ENCODE measurements around the gene METTL6. TPM values are rescaled to one million over a fixed set of nuclear protein-coding genes. Genes with fewer than 3 reads are reported as not detected.
"Not testable (repeated sequence)": the region's sequence is repeated elsewhere in the genome, so short reads cannot be mapped to it uniquely, and the experiment has no call there.

METTL6 gene
- total RNA-seq, 1 experiment from 2014 or later = 25.6 TPM

- H3K9ac ChIP-seq (ENCODE audit: extremely low read depth, insufficient read length, low read length) = no peak overlapping the region
- H4K8ac ChIP-seq (replicated peaks; ENCODE audit: insufficient read length, low read depth, low read length) = no peak overlapping the region
- H3K4me3 Mint-ChIP-seq = no peak overlapping the region
- no peaks in the 10 kb centered on the region for H3K27me3 ChIP-seq (ENCODE audit: insufficient read depth, low read length)
- H3K79me1 ChIP-seq (ENCODE audit: insufficient read depth, low read depth, low read length, poor library complexity, severe bottlenecking) = no peaks in the 10 kb centered on the region
- TF ChIP-seq CTCF (conservative IDR thresholded peaks at IDR 0.05) = no peak
- H3K4me1 Mint-ChIP-seq = no peaks in the 10 kb centered on the region
- DNase-seq = no peak
- H3K27ac ChIP-seq (ENCODE audit: insufficient read length, low read depth, low read length) = no peak overlapping the region
- H3K27me3 Mint-ChIP-seq (ENCODE audit: low read depth) = peaks cover 3% of the 10 kb centered on the region
- H4K91ac ChIP-seq (ENCODE audit: insufficient read length, low read depth, low read length) = no peak overlapping the region
- no peak overlapping the region for H2AFZ ChIP-seq (ENCODE audit: low read length)
- no peaks in the 10 kb centered on the region for H4K20me1 ChIP-seq (ENCODE audit: control insufficient read depth, insufficient read depth, insufficient read length)
- H3K79me2 ChIP-seq (ENCODE audit: insufficient read depth, low read length) = no peaks in the 10 kb centered on the region
- no peak overlapping the region for H3K23ac ChIP-seq (ENCODE audit: insufficient read length, low read depth, low read length)
- no CpG with 5 or more reads among the region's 7 CpGs for whole genome bisulfite sequencing (ENCODE audit: extremely low coverage, insufficient read length, low lambda C conversion rate)
- no peaks in the 10 kb centered on the region for H3K23me2 ChIP-seq (ENCODE audit: insufficient read length, low read depth, low read length, poor library complexity, severe bottlenecking)
- H4K5ac ChIP-seq (ENCODE audit: insufficient read length, low read depth, low read length) = no peak overlapping the region
- H3K27ac Mint-ChIP-seq = no peak overlapping the region
- H2BK12ac ChIP-seq (ENCODE audit: insufficient read length, low read depth, low read length) = no peak overlapping the region
- H2AK5ac ChIP-seq (ENCODE audit: insufficient read length, low read length) = no peak overlapping the region
- no peaks in the 10 kb centered on the region for H3K9me3 ChIP-seq (ENCODE audit: control insufficient read depth, low read depth, low read length)
- H2BK5ac ChIP-seq (ENCODE audit: insufficient read length, low read length) = no peak overlapping the region
- no peak overlapping the region for H3K14ac ChIP-seq (ENCODE audit: insufficient read depth, low read length)
- H3K56ac ChIP-seq (ENCODE audit: insufficient read length, low read depth, low read length) = no peak overlapping the region
- H3K18ac ChIP-seq (ENCODE audit: insufficient read length, low read depth, low read length) = no peak overlapping the region
- H3T11ph ChIP-seq (ENCODE audit: low read length) = no peak overlapping the region
- no peaks in the 10 kb centered on the region for H3K4me1 ChIP-seq (ENCODE audit: insufficient read depth, low read length)
- H2BK20ac ChIP-seq (ENCODE audit: low read depth, low read length, poor library complexity, severe bottlenecking) = no peak overlapping the region
- H3K36me3 Mint-ChIP-seq (ENCODE audit: insufficient read depth in 1 of 3, low read depth in 3 of 3) = no peaks in the 10 kb centered on the region
- H3K9me3 Mint-ChIP-seq = no peaks in the 10 kb centered on the region
- H3K4me2 ChIP-seq (ENCODE audit: insufficient read depth, insufficient read length, low read length) = no peak overlapping the region
- no peak overlapping the region for H2BK120ac ChIP-seq (ENCODE audit: low read depth, low read length, poor library complexity, severe bottlenecking)
- H3K4ac ChIP-seq (ENCODE audit: low read depth, low read length) = no peak overlapping the region
- H2BK15ac ChIP-seq (ENCODE audit: low read depth, low read length) = no peak overlapping the region
These were observed 31.0 kb upstream of the METTL6 start for GRCh38 chr3:15458212-15458780.

GRCh38 chr3:15456915-15457314, 29.6 kb upstream of the METTL6 start:
- not testable (repeated sequence) for H3K56ac ChIP-seq (ENCODE audit: insufficient read length, low read depth, low read length); H2BK5ac ChIP-seq (ENCODE audit: insufficient read length, low read length); H3K36me3 Mint-ChIP-seq (ENCODE audit: insufficient read depth in 1 of 3, low read depth in 3 of 3); H3K4me1 Mint-ChIP-seq; H3K79me2 ChIP-seq (ENCODE audit: insufficient read depth, low read length); H3K23ac ChIP-seq (ENCODE audit: insufficient read length, low read depth, low read length); H3T11ph ChIP-seq (ENCODE audit: low read length); H3K23me2 ChIP-seq (ENCODE audit: insufficient read length, low read depth, low read length, poor library complexity, severe bottlenecking); H3K18ac ChIP-seq (ENCODE audit: insufficient read length, low read depth, low read length); H2AK5ac ChIP-seq (ENCODE audit: insufficient read length, low read length); H2BK20ac ChIP-seq (ENCODE audit: low read depth, low read length, poor library complexity, severe bottlenecking); H3K9me3 ChIP-seq (ENCODE audit: control insufficient read depth, low read depth, low read length); H2BK12ac ChIP-seq (ENCODE audit: insufficient read length, low read depth, low read length); DNase-seq; H2BK15ac ChIP-seq (ENCODE audit: low read depth, low read length); H3K27me3 Mint-ChIP-seq (ENCODE audit: low read depth); H4K91ac ChIP-seq (ENCODE audit: insufficient read length, low read depth, low read length); H4K5ac ChIP-seq (ENCODE audit: insufficient read length, low read depth, low read length); H3K27ac ChIP-seq (ENCODE audit: insufficient read length, low read depth, low read length); H3K4ac ChIP-seq (ENCODE audit: low read depth, low read length); H2AFZ ChIP-seq (ENCODE audit: low read length); H4K20me1 ChIP-seq (ENCODE audit: control insufficient read depth, insufficient read depth, insufficient read length); H3K9ac ChIP-seq (ENCODE audit: extremely low read depth, insufficient read length, low read length); H3K27ac Mint-ChIP-seq; H3K79me1 ChIP-seq (ENCODE audit: insufficient read depth, low read depth, low read length, poor library complexity, severe bottlenecking); H3K14ac ChIP-seq (ENCODE audit: insufficient read depth, low read length); H3K4me1 ChIP-seq (ENCODE audit: insufficient read depth, low read length); H3K27me3 ChIP-seq (ENCODE audit: insufficient read depth, low read length); H4K8ac ChIP-seq (replicated peaks; ENCODE audit: insufficient read length, low read depth, low read length); H2BK120ac ChIP-seq (ENCODE audit: low read depth, low read length, poor library complexity, severe bottlenecking); H3K4me3 Mint-ChIP-seq; H3K4me2 ChIP-seq (ENCODE audit: insufficient read depth, insufficient read length, low read length); H3K9me3 Mint-ChIP-seq
- WGBS (ENCODE audit: extremely low coverage, insufficient read length, low lambda C conversion rate) = no CpG with 5 or more reads among the region's 10 CpGs
